ENCODE data around the gene OR52I1. TPM values are rescaled to one million over a fixed set of nuclear protein-coding genes. Genes with fewer than 3 reads are reported as not detected.

Gene OR52I1
- total RNA-seq, 1 donor from 2014 or later, result not detected

DNA sequence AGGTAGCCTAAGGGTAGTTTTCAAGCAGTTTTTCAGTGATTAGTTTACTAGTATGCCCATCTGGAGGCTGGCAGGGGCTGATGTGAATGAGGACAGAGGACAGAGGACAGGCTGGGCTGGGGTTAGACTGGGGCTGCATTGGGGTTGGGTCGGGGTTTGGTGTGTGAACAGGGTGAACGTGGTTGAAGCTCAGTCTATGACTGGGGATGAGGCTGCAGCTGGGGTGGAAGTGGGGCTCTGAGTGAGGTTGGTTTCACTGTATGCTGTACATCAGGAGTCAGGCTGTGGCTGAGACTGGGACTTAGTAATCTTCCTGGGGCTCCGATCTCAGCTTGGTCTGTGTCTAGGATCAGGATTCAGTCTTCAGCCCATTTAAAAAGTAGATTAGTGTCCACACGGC, 50.4 kb downstream of the OR52I1 start:
- ATAC-seq (no peak), DNase-seq (no peak)
- intact Hi-C loops (cut with DNase I), result no loop called here
- H3K27ac ChIP-seq, result no peak overlapping the region
- H3K36me3 ChIP-seq, result no peaks in the 10 kb centered on the region
- TF ChIP-seq CTCF (IDR thresholded peaks at IDR 0.05), result no peak
- H3K9me3 ChIP-seq, result no peaks in the 10 kb centered on the region
- H3K4me3 ChIP-seq, result no peak overlapping the region
- H3K27me3 ChIP-seq (ENCODE audit: low read depth), result no peaks in the 10 kb centered on the region
- no peaks in the 10 kb centered on the region for H3K4me1 ChIP-seq

Other genes starting within 250 kb of the OR52I1 start
- not detected for gene OR52B4, start 225.7 kb upstream of the OR52I1 start, total RNA-seq
- 42.2 TPM for gene TRIM21, start 200.3 kb upstream of the OR52I1 start, total RNA-seq
- 0.47 TPM for gene OR52K2, start 144.7 kb upstream of the OR52I1 start, total RNA-seq
- 0.27 TPM for gene OR52K1, start 111.4 kb upstream of the OR52I1 start, total RNA-seq
- not detected for gene OR52M1, start 48.8 kb upstream of the OR52I1 start, total RNA-seq
- gene OR52I2, start 12.3 kb upstream of the OR52I1 start, total RNA-seq, result not detected
- 13.8 TPM for gene TRIM68, start 14.2 kb downstream of the OR52I1 start, total RNA-seq
- gene OR51D1, start 43.4 kb downstream of the OR52I1 start, total RNA-seq, result not detected
- gene OR51E1, start 49.9 kb downstream of the OR52I1 start, total RNA-seq, result not detected
- not detected for gene OR51E2, start 103.8 kb downstream of the OR52I1 start, total RNA-seq
- not detected for gene MMP26, start 110.7 kb downstream of the OR52I1 start, total RNA-seq
- gene OR51F1, start 175.9 kb downstream of the OR52I1 start, total RNA-seq, result not detected
- not detected for gene OR52R1, start 210.3 kb downstream of the OR52I1 start, total RNA-seq
- gene OR51F2, start 227.3 kb downstream of the OR52I1 start, total RNA-seq, result not detected